Skin epidermis (tissue), 12 donors: ENCODE measurements around the gene MAPT.
"Not testable (repeated sequence)": the region's sequence is repeated elsewhere in the genome, so short reads cannot be mapped to it uniquely, and the experiment has no call there.

Experiments
- H3K27ac ChIP-seq, 21 experiments: fragments of 200-600 bp; sonication (generic) in 11 of 21; one replicate each; pipeline ENCODE4 v1.5.0; 2020; ENCODE audit warnings: mild to moderate bottlenecking in 3 of 21, inconsistent platforms in 2 of 21, moderate library complexity in 2 of 21
- H3K4me3 ChIP-seq, 7 experiments: fragments of 200-600 bp; sonication (generic) in 2 of 7; one replicate each; pipeline ENCODE4 v1.5.0; 2020; ENCODE audit warnings: inconsistent platforms in 2 of 7, mild to moderate bottlenecking in 2 of 7, moderate library complexity in 1 of 7

Gene MAPT

GRCh38 chr17:45998987-45999899, 104.9 kb downstream of the MAPT start, which contains the start of gene STH:
Gene STH (plus strand): TSS chr17:45999250. CDS start chr17:45999280, 30 bp downstream.
- Histone ChIP-seq H3K4me3 (no peak within 1 kb of the TSS), H3K27ac (no peak within 1 kb of the TSS)

GRCh38 chr17:45999900-46000290, 105.5 kb downstream of the MAPT start:
- H3K4me3 ChIP-seq: no peak overlapping the region
- H3K27ac ChIP-seq: no peak overlapping the region

GRCh38 chr17:46000292-46000691, 105.9 kb downstream of the MAPT start:
- Histone ChIP-seq H3K27ac (no peak overlapping the region), H3K4me3 (no peak overlapping the region)

- Histone ChIP-seq H3K4me3 (no peak overlapping the region), H3K27ac (no peak overlapping the region)
Observed at GRCh38 chr17:46000757-46001156, 106.4 kb downstream of the MAPT start.

- no peak overlapping the region for H3K27ac ChIP-seq
- no peak overlapping the region for H3K4me3 ChIP-seq
Observed at GRCh38 chr17:46001390-46002310, 107.3 kb downstream of the MAPT start.

GRCh38 chr17:46002311-46002972, 108.1 kb downstream of the MAPT start:
- Histone ChIP-seq H3K4me3 (no peak overlapping the region), H3K27ac (no peak overlapping the region)

- no peak overlapping the region for H3K27ac ChIP-seq
- H3K4me3 ChIP-seq: no peak overlapping the region
Observed at GRCh38 chr17:46002973-46003316, 108.6 kb downstream of the MAPT start.

GRCh38 chr17:46003907-46004748, 109.8 kb downstream of the MAPT start:
- no peak overlapping the region for H3K4me3 ChIP-seq
- H3K27ac ChIP-seq: no peak overlapping the region

GRCh38 chr17:46006082-46006481, 111.7 kb downstream of the MAPT start:
- not testable (repeated sequence) for H3K4me3 ChIP-seq, H3K27ac ChIP-seq

GRCh38 chr17:46007461-46007965, 113.2 kb downstream of the MAPT start:
- H3K4me3 ChIP-seq: no peak overlapping the region
- no peak overlapping the region for H3K27ac ChIP-seq

- H3K27ac ChIP-seq: no peak overlapping the region
Observed at GRCh38 chr17:46008591-46008990, 114.2 kb downstream of the MAPT start.

GRCh38 chr17:46009681-46010596, 115.6 kb downstream of the MAPT start:
- Histone ChIP-seq H3K27ac (no peak overlapping the region), H3K4me3 (no peak overlapping the region)

More at GRCh38 chr17:46008591-46008990, 114.2 kb downstream of the MAPT start:
- H3K4me3 ChIP-seq: no peak overlapping the region

- no peak overlapping the region for H3K27ac ChIP-seq
- H3K4me3 ChIP-seq: no peak overlapping the region
Observed at GRCh38 chr17:46010597-46011186, 116.3 kb downstream of the MAPT start.

- H3K4me3 ChIP-seq: no peak overlapping the region
- H3K27ac ChIP-seq: peak overlapping the region in 1 of 21 experiments; percentile 43
Observed at GRCh38 chr17:46011711-46012505, 117.6 kb downstream of the MAPT start.

- Histone ChIP-seq H3K4me3 (no peak overlapping the region), H3K27ac (peak overlapping the region in 1 of 21 experiments; percentile 43)
Observed at GRCh38 chr17:46012506-46013079, 118.2 kb downstream of the MAPT start.

GRCh38 chr17:46013127-46013501, 118.8 kb downstream of the MAPT start:
- Histone ChIP-seq H3K4me3 (no peak overlapping the region), H3K27ac (peak overlapping the region in 1 of 21 experiments; percentile 14)
